Astrocyte (in vitro differentiated cells and primary cell): ENCODE measurements around the gene ARL15. TPM values are rescaled to one million over a fixed set of nuclear protein-coding genes. Genes with fewer than 3 reads are reported as not detected.

Experiments
- DNase-seq: peaks from one replicate; pipeline ENCODE4 v3.0.0-alpha.2; 2010; ENCODE audit warnings: low read depth
- FAIRE-seq: peaks from 2 replicates; lab custom pipeline; 2011; peaks lifted over from hg19 to GRCh38; lab: Jason Lieb, UNC
- H2AFZ ChIP-seq: 2 replicates; pipeline ENCODE4 v1.6.0; 2012; ENCODE audit warnings: low read depth, low read length, inconsistent platforms
- H3K27ac ChIP-seq: 2 replicates; pipeline ENCODE4 v1.5.1; 2011; ENCODE audit warnings: low read depth, low read length, inconsistent platforms
- H3K27me3 ChIP-seq: 2 replicates; pipeline ENCODE4 v1.6.0; 2011; ENCODE audit warnings: low read length, inconsistent platforms; ENCODE audit not compliant: insufficient read depth
- H3K36me3 ChIP-seq: 2 replicates; pipeline ENCODE4 v1.5.1; 2011; ENCODE audit warnings: low read length, inconsistent platforms; ENCODE audit not compliant: insufficient read depth
- H3K4me1 ChIP-seq: 2 replicates; pipeline ENCODE4 v1.5.1; 2011; ENCODE audit warnings: low read length, inconsistent platforms; ENCODE audit not compliant: insufficient read depth
- H3K4me2 ChIP-seq: 2 replicates; pipeline ENCODE4 v1.6.0; 2012; ENCODE audit warnings: low read length, inconsistent platforms
- H3K4me3 ChIP-seq: 2 replicates; pipeline ENCODE4 v1.5.1; 2011; ENCODE audit warnings: low read depth, mild to moderate bottlenecking, low read length, inconsistent platforms; ENCODE audit not compliant: insufficient read depth
- H3K79me2 ChIP-seq: 2 replicates; pipeline ENCODE4 v1.6.0; 2012; ENCODE audit warnings: mild to moderate bottlenecking, low read length, inconsistent platforms; ENCODE audit not compliant: insufficient read depth
- H3K9ac ChIP-seq: 2 replicates; pipeline ENCODE4 v1.6.0; 2012; ENCODE audit warnings: mild to moderate bottlenecking, low read length, inconsistent platforms
- H3K9me3 ChIP-seq: 2 replicates; pipeline ENCODE4 v1.5.1; 2012; ENCODE audit warnings: low read depth, mild to moderate bottlenecking, low read length, inconsistent platforms; ENCODE audit not compliant: insufficient read depth
- H4K20me1 ChIP-seq: 2 replicates; pipeline ENCODE4 v1.6.0; 2012; ENCODE audit warnings: low read length, inconsistent platforms; ENCODE audit not compliant: insufficient read depth
- H3K27ac Mint-ChIP-seq: one replicate; pipeline ENCODE4 v1.8.0; 2021; ENCODE audit warnings: mild to moderate bottlenecking, mixed read lengths; ENCODE audit not compliant: unreplicated experiment
- H3K27me3 Mint-ChIP-seq: one replicate; pipeline ENCODE4 v1.8.0; 2021; ENCODE audit warnings: low read depth, mixed read lengths; ENCODE audit not compliant: unreplicated experiment
- H3K36me3 Mint-ChIP-seq: one replicate; pipeline ENCODE4 v1.8.0; 2021; ENCODE audit warnings: low read depth, mixed read lengths; ENCODE audit not compliant: unreplicated experiment
- H3K4me1 Mint-ChIP-seq: one replicate; pipeline ENCODE4 v1.8.0; 2021; ENCODE audit warnings: low read depth, mixed read lengths; ENCODE audit not compliant: unreplicated experiment
- H3K4me3 Mint-ChIP-seq: one replicate; pipeline ENCODE4 v1.8.0; 2021; ENCODE audit warnings: mild to moderate bottlenecking, moderate library complexity, mixed read lengths; ENCODE audit not compliant: unreplicated experiment
- H3K9me3 Mint-ChIP-seq: one replicate; pipeline ENCODE4 v1.8.0; 2021; ENCODE audit warnings: mild to moderate bottlenecking, mixed read lengths; ENCODE audit not compliant: unreplicated experiment
- CTCF ChIP-seq: IDR thresholded peaks from 2 replicates; pipeline ENCODE4 v1.5.1; 2011; ENCODE audit warnings: low read depth, mild to moderate bottlenecking, inconsistent platforms, low read length, moderate library complexity; ENCODE audit not compliant: insufficient read depth
- EZH2 ChIP-seq: IDR thresholded peaks from 2 replicates; pipeline ENCODE4 v1.6.1; 2012; ENCODE audit warnings: mild to moderate bottlenecking, low read length, inconsistent platforms; ENCODE audit not compliant: insufficient read depth
- total RNA-seq: library from RNA; stranded (reverse); gene quantifications from 2 replicates; pipeline ENCODE4 v1.2.1, GENCODE V29; 2021

ARL15 gene
- total RNA-seq, 1 donor from 2014 or later = 29.1 TPM

- FAIRE-seq (no peak), DNase-seq (no peak)
- no peak overlapping the region for H3K4me3 ChIP-seq
- no peaks in the 10 kb centered on the region for H3K4me1 ChIP-seq
- Mint-ChIP-seq H3K4me3 (no peak overlapping the region), H3K36me3 (no peaks in the 10 kb centered on the region), H3K27ac (no peak overlapping the region), H3K9me3 (no peaks in the 10 kb centered on the region), H3K27me3 (no peaks in the 10 kb centered on the region), H3K4me1 (no peaks in the 10 kb centered on the region)
- TF ChIP-seq EZH2 (no peak), CTCF (no peak)
- no peak overlapping the region for H3K9ac ChIP-seq
- H4K20me1 ChIP-seq = no peaks in the 10 kb centered on the region
- H2AFZ ChIP-seq = no peak overlapping the region
- H3K36me3 ChIP-seq = no peaks in the 10 kb centered on the region
- no peaks in the 10 kb centered on the region for H3K9me3 ChIP-seq
- H3K27ac ChIP-seq = no peak overlapping the region
- no peaks in the 10 kb centered on the region for H3K79me2 ChIP-seq
- H3K27me3 ChIP-seq = no peaks in the 10 kb centered on the region
- no peak overlapping the region for H3K4me2 ChIP-seq
Observed at GRCh38 chr5:54148067-54148845, 162.1 kb downstream of the ARL15 start.

- H3K9ac ChIP-seq = no peak overlapping the region
- no peaks in the 10 kb centered on the region for H3K27me3 ChIP-seq
- H3K4me1 ChIP-seq = no peaks in the 10 kb centered on the region
- H3K9me3 Mint-ChIP-seq = no peaks in the 10 kb centered on the region
- H3K27ac Mint-ChIP-seq = no peak overlapping the region
- H3K27ac ChIP-seq = no peak overlapping the region
- H3K36me3 ChIP-seq = no peaks in the 10 kb centered on the region
- no peaks in the 10 kb centered on the region for H3K36me3 Mint-ChIP-seq
- no peak overlapping the region for H3K4me2 ChIP-seq
- H3K4me3 Mint-ChIP-seq = no peak overlapping the region
- H3K4me1 Mint-ChIP-seq = no peaks in the 10 kb centered on the region
- H3K79me2 ChIP-seq = no peaks in the 10 kb centered on the region
- H3K9me3 ChIP-seq = no peaks in the 10 kb centered on the region
- H3K4me3 ChIP-seq = no peak overlapping the region
- FAIRE-seq (no peak), DNase-seq (no peak)
- H3K27me3 Mint-ChIP-seq = no peaks in the 10 kb centered on the region
- TF ChIP-seq EZH2 (no peak), CTCF (no peak)
- no peak overlapping the region for H2AFZ ChIP-seq
- H4K20me1 ChIP-seq = no peaks in the 10 kb centered on the region
Observed at GRCh38 chr5:54146916-54147315, 163.5 kb downstream of the ARL15 start.

- FAIRE-seq (no peak), DNase-seq (no peak)
- Histone ChIP-seq H3K4me3 (no peak overlapping the region), H3K27me3 (no peaks in the 10 kb centered on the region), H2AFZ (no peak overlapping the region), H3K9me3 (no peaks in the 10 kb centered on the region), H3K79me2 (no peaks in the 10 kb centered on the region), H3K4me1 (no peaks in the 10 kb centered on the region), H3K4me2 (no peak overlapping the region), H3K27ac (no peak overlapping the region), H3K36me3 (no peaks in the 10 kb centered on the region), H4K20me1 (no peaks in the 10 kb centered on the region), H3K9ac (no peak overlapping the region)
- H3K4me1 Mint-ChIP-seq = no peaks in the 10 kb centered on the region
- no peak overlapping the region for H3K27ac Mint-ChIP-seq
- TF ChIP-seq EZH2 (no peak), CTCF (no peak)
- H3K36me3 Mint-ChIP-seq = no peaks in the 10 kb centered on the region
- no peaks in the 10 kb centered on the region for H3K27me3 Mint-ChIP-seq
- H3K9me3 Mint-ChIP-seq = no peaks in the 10 kb centered on the region
- H3K4me3 Mint-ChIP-seq = no peak overlapping the region
Observed at GRCh38 chr5:54146390-54146789, 164.0 kb downstream of the ARL15 start.
